Measurements from ENCODE around the gene CFAP299.
"Not testable (repeated sequence)": the region's sequence is repeated elsewhere in the genome, so short reads cannot be mapped to it uniquely, and the experiment has no call there.

CFAP299 gene

GRCh38 chr4:80333121-80333520 lies 2.4 kb upstream of the CFAP299 start:
- DNase-seq: no peak

- DNase-seq: no peak
Observed at GRCh38 chr4:80334568-80334967, 962 bp upstream of the CFAP299 start.

- DNase-seq: no peak
Observed at GRCh38 chr4:80335226-80335553, 340 bp upstream of the CFAP299 start.

- DNase-seq: no peak
Observed at GRCh38 chr4:80336582-80336981, 1.1 kb downstream of the CFAP299 start.

- DNase-seq: no peak
Observed at GRCh38 chr4:80340036-80340435, 4.5 kb downstream of the CFAP299 start.

GRCh38 chr4:80342684-80343083 lies 7.2 kb downstream of the CFAP299 start:
- DNase-seq: not testable (repeated sequence)

DNA sequence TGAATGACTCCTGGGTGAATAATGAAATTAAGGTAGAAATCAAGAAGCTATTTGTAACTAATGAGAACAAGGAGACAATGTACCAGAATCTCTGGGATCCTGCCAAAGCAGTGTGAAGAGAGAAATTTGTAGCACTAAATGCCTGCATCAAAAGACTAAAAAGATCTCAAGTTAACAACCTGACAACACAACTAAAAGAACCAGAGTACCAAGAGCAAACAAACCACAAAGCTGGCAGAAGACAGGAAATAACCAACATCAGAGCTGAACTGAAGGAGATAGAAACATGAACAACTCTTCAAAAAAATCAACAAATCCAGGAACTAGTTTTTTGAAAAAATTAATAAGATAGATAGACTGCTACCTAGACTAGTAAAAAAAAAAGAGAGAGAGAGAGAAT lies 8.4 kb downstream of the CFAP299 start:
- DNase-seq: no peak

GRCh38 chr4:80360084-80360483 lies 24.6 kb downstream of the CFAP299 start:
- no peak for DNase-seq

DNA sequence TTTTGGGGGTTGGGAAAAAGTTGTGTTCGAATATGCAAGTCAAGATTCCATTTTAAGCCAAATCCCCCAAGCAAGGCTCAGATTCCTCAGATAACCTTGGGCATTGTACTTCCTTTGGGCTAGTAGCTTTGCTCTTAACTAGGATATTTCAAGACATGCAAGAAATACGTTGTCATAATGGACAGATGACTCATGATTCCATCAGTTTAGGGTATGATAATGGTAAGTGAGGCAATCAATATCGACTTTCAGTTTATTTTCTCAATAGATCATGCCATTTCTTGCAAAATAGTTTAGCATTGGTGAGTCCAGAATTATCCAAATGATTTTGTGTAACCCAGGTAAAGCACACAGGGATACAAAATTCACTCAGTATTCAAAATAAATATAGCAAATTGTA lies 25.4 kb downstream of the CFAP299 start:
- no peak for DNase-seq

- no peak for DNase-seq
Observed at GRCh38 chr4:80361329-80361900, 25.9 kb downstream of the CFAP299 start.

DNA sequence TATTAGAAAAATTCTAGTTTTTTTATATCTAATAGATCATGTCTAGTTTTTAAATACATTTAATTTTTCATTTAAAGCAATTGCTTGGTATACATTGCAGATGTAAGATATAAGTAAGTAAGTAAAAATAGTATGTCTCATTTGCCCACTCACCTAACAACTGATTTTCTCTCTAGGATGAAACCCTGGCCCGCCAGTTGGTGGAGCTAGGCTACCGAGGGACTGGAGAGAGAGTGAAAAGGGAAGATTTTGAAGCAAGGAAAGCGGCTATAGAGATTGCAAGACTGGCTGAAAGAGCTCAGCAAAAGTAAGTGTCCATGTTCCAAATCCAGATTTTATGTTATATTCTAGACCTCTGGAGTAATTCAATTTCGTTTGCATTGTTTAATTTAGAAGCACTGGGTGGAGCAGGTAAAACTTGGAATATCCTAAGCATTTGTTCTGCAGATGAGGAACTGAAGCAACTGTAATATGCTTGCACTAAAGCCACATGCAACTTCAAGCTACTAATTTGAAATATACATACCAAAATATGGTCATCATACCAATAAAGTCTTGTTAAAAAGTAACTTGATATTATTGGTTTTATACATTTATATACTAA lies 27.1 kb downstream of the CFAP299 start:
- DNase-seq: peak; percentile 42

- peak; percentile 47 for DNase-seq
Observed at GRCh38 chr4:80365928-80366327, 30.4 kb downstream of the CFAP299 start.

DNA sequence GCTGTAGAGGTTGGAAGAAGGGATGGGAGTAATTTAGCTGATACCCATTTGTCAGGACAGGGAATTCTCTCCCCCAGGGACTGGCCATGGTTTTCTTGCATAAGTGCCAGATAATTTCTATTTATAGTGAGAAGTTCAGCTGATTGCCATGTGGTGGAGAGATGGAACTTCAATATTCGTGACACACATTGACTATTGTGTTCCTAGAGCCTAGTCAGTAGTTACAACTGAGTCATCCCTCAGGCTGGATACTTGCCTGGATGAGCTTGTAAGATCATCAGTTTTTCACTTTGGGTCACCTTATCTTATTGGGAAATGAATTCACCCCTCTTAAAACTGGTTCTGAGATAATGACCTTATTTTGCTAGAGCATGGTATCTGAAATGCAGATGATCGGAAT lies 32.2 kb downstream of the CFAP299 start:
- no peak for DNase-seq

- DNase-seq: no peak
Observed at GRCh38 chr4:80370635-80371034, 35.1 kb downstream of the CFAP299 start.

DNA sequence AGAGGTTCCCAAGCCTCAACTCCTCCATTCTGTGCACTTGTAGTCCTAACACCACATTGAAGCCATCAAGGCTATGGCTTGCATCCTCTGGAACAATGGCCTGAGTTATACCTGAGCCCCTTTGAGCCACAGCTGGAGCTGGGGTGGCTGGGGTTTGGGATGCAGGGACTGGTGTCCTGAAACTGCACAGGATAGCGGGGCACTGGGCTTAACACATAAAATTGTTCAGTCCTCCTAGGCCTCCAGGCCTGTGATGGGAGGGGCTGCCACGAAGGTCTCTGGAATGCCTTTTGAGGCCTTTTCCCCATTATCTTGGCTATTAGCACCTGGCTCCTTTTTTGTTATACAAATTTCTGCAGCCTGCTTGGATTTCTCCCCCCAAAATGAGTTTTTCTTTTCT lies 35.5 kb downstream of the CFAP299 start:
- DNase-seq: no peak

GRCh38 chr4:80374180-80374579 lies 38.6 kb downstream of the CFAP299 start:
- no peak for DNase-seq

GRCh38 chr4:80382090-80382832 lies 46.7 kb downstream of the CFAP299 start:
- DNase-seq: no peak

- no peak for DNase-seq
Observed at GRCh38 chr4:80385397-80386280, 50.1 kb downstream of the CFAP299 start.

DNA sequence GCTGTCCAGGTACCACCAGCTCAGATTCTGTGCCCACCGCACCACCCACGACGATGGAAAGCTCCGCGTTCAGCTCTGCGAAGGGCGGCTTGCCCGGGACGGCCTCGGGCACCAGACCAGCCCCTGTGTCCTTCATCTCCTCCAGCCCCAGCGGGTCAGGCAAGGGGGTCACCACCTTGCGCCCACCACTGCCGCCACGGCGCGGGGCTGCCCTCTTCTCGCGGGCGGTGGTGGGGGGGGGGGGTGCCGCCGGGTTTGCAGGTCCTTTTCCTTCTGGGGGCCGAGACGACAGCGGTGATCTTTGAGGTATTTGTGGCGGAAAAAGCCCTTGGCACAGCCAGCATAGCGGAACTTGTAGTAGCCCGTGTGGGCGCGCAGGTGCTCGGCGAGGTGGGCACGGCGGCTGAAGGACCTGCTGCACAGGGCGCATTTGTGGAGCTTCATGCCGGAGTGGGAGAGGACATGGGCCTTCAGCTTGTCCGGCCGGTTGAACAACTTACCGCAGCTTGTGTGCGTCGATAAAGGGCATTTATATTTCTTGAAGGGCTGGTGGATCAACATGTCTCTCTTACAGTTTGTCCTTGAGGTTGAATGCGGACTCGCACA lies 50.9 kb downstream of the CFAP299 start:
- no peak for DNase-seq

GRCh38 chr4:80387390-80388283 lies 52.1 kb downstream of the CFAP299 start:
- DNase-seq: no peak

DNA sequence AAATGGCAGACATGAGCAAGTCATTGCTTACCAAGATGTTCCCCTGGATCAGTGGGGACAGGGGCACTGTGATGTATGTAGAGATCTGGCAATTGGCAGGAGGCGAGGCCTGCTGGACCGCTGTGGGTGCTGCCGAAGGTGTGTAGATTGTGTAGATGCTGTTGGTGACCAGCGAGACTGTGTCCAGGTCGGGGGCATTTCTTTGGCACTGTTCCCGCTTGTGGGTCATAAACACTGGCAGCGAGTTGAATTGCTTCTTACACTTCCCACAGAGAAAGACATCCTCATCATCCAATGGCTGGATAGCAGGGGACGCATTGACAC lies 52.7 kb downstream of the CFAP299 start:
- DNase-seq: no peak

GRCh38 chr4:80390178-80390577 lies 54.6 kb downstream of the CFAP299 start:
- DNase-seq: no peak
